HCT116 (cell line): ENCODE results near the gene CHCHD5. TPM values are rescaled to one million over a fixed set of nuclear protein-coding genes. Genes with fewer than 3 reads are reported as not detected.

Source experiments
- ATAC-seq: fragments of 200-7000 bp; cut with Tn5 transposase; 2 replicates; pipeline ENCODE4 v1.9.1; 2020; ENCODE audit warnings: mild to moderate bottlenecking, moderate library complexity
- BruUV-seq: library from RNA; stranded (reverse); fragments of 400-500 nt; replicated peaks from 2 replicates; lab custom pipeline; 2021; lab: Mats Ljungman, UMichigan
- CTCF ChIA-PET: fragments of 300-600 bp; sonication (Branson Sonifier 250); formaldehyde crosslinking; loops from one replicate; lab custom pipeline; 2021; ENCODE audit warnings: antibody characterized with exemption; lab: Charles Lee
- POLR2A ChIA-PET: fragments of 300-600, 350-600 bp; sonication (Branson Sonifier 250); formaldehyde crosslinking; loops from one replicate; lab custom pipeline; 2021; ENCODE audit warnings: antibody characterized with exemption; lab: Charles Lee
- RAD21 ChIA-PET, 2 experiments: fragments of 300-600 bp; sonication (Branson Sonifier 250); formaldehyde crosslinking; loops; one replicate each; lab custom pipeline; 2023; ENCODE audit warnings: low total read pairs in 2 of 2; ENCODE audit not compliant: uncharacterized antibody in 2 of 2, unreplicated experiment in 2 of 2, low non-redundant PET in 1 of 2; lab: Charles Lee
- DNase-seq: peaks from one replicate; pipeline ENCODE4 v3.0.0-alpha.2; 2010; ENCODE audit warnings: low read depth, low spot score
- H2AFZ ChIP-seq: fragments of 200-600 bp; shearing (Covaris generic), sonication (generic); 2 replicates; pipeline ENCODE4 v1.6.1; 2017; ENCODE audit warnings: low read depth, mixed run types, mixed read lengths, antibody characterized with exemption, low read length; ENCODE audit not compliant: poor library complexity, severe bottlenecking
- H3K27ac ChIP-seq: 2 replicates; pipeline ENCODE4 v1.5.1; 2012; ENCODE audit warnings: low read depth, low read length
- H3K27me3 ChIP-seq: fragments of 200-600 bp; sonication (generic); 2 replicates; pipeline ENCODE4 v1.6.1; 2016; ENCODE audit warnings: mixed run types, low read length, mixed read lengths; ENCODE audit not compliant: insufficient read depth
- H3K36me3 ChIP-seq, 2 experiments: fragments of 200-500 bp in 1 of 2; fragments of 200-600 bp in 1 of 2; sonication (Bioruptor generic) in 1 of 2; sonication (generic) in 1 of 2; 2 replicates each; pipeline versions ENCODE4 v1.5.1 to v1.6.1; 2014 to 2016; ENCODE audit warnings: low read length in 2 of 2, inconsistent platforms in 1 of 2, mixed read lengths in 1 of 2, mixed run types in 1 of 2; ENCODE audit not compliant: insufficient read depth in 2 of 2, control insufficient read depth in 1 of 2
- H3K4me1 ChIP-seq, 2 experiments: fragments of 200-600 bp in 1 of 2; sonication (generic) in 1 of 2; 2 replicates each; pipeline versions ENCODE4 v1.5.1 to v1.6.1; 2012 to 2017; ENCODE audit warnings: low read length in 2 of 2, inconsistent platforms in 1 of 2, mild to moderate bottlenecking in 1 of 2, mixed read lengths in 1 of 2, mixed run types in 1 of 2, moderate library complexity in 1 of 2; ENCODE audit not compliant: insufficient read depth in 2 of 2, control insufficient read depth in 1 of 2
- H3K4me2 ChIP-seq: fragments of 200-600 bp; sonication (generic); 2 replicates; pipeline ENCODE4 v1.6.1; 2017; ENCODE audit warnings: mixed run types, low read length, mixed read lengths
- H3K4me3 ChIP-seq, 2 experiments: fragments of 200-600 bp in 1 of 2; sonication (generic) in 1 of 2; replicated peaks in 1 of 2; 2 replicates each; pipeline ENCODE4 v1.5.1; 2011 to 2016; ENCODE audit warnings: low read length in 2 of 2, control low read depth in 1 of 2, low read depth in 1 of 2, mild to moderate bottlenecking in 1 of 2, mixed read lengths in 1 of 2, mixed run types in 1 of 2
- H3K79me2 ChIP-seq: fragments of 200-600 bp; sonication (generic); 2 replicates; pipeline ENCODE4 v1.6.1; 2017; ENCODE audit warnings: mild to moderate bottlenecking, mixed run types, low read length, moderate library complexity, mixed read lengths; ENCODE audit not compliant: insufficient read depth
- H3K9ac ChIP-seq: fragments of 200-600 bp; sonication (generic); 2 replicates; pipeline ENCODE4 v1.6.1; 2016; ENCODE audit warnings: low read length, mixed read lengths
- H3K9me2 ChIP-seq: fragments of 200-600 bp; sonication (generic), shearing (Covaris generic); 2 replicates; pipeline ENCODE4 v1.6.1; 2017; ENCODE audit warnings: mixed run types, mild to moderate bottlenecking, moderate library complexity; ENCODE audit not compliant: insufficient read depth
- H3K9me3 ChIP-seq, 2 experiments: fragments of 200-500 bp in 1 of 2; fragments of 200-600 bp in 1 of 2; sonication (Bioruptor generic) in 1 of 2; sonication (generic) in 1 of 2; 2 replicates each; pipeline ENCODE4 v1.6.1; 2014 to 2017; ENCODE audit warnings: low read length in 2 of 2, mixed read lengths in 2 of 2, inconsistent platforms in 1 of 2, low read depth in 1 of 2, mild to moderate bottlenecking in 1 of 2, mixed run types in 1 of 2, moderate library complexity in 1 of 2; ENCODE audit not compliant: control insufficient read depth in 1 of 2, insufficient read depth in 1 of 2
- H4K20me1 ChIP-seq: fragments of 200-600 bp; sonication (generic), shearing (Covaris generic); 2 replicates; pipeline ENCODE4 v1.6.1; 2017; ENCODE audit warnings: mixed run types, mild to moderate bottlenecking, moderate library complexity; ENCODE audit not compliant: insufficient read depth
- CEBPB ChIP-seq: IDR thresholded peaks from 2 replicates; pipeline ENCODE4 v1.6.1; 2012; ENCODE audit warnings: low read depth
- CTCF ChIP-seq, 3 experiments: fragments of 200-600 bp in 1 of 3; sonication (generic) in 1 of 3; IDR thresholded peaks in 2 of 3; conservative IDR thresholded peaks in 1 of 3; 2 replicates each; pipeline ENCODE4 v1.5.1; 2012 to 2017; ENCODE audit warnings: low read depth in 2 of 3, low read length in 2 of 3, antibody characterized with exemption in 1 of 3, borderline replicate concordance in 1 of 3, control low read depth in 1 of 3, mild to moderate bottlenecking in 1 of 3, mixed read lengths in 1 of 3, mixed run types in 1 of 3, moderate library complexity in 1 of 3; ENCODE audit not compliant: insufficient read depth in 1 of 3
- EGR1 ChIP-seq: IDR thresholded peaks from 2 replicates; pipeline ENCODE4 v1.6.1; 2012; ENCODE audit warnings: low read depth
- ELF1 ChIP-seq: IDR thresholded peaks from 2 replicates; pipeline ENCODE4 v1.6.1; 2012; ENCODE audit warnings: low read depth, borderline replicate concordance
- EZH2 ChIP-seq: fragments of 200-600 bp; sonication (generic); IDR thresholded peaks from 2 replicates; pipeline ENCODE4 v1.6.1; 2017; ENCODE audit warnings: antibody characterized with exemption, mixed run types
- EZH2phosphoT487 ChIP-seq: fragments of 200-600 bp; IDR thresholded peaks from 2 replicates; pipeline ENCODE4 v1.6.1; 2018; ENCODE audit warnings: antibody characterized with exemption, borderline replicate concordance
- FOSL1 ChIP-seq: IDR thresholded peaks from 2 replicates; pipeline ENCODE4 v1.6.1; 2012; ENCODE audit warnings: low read depth
- MAX ChIP-seq: IDR thresholded peaks from 2 replicates; pipeline ENCODE4 v1.6.1; 2012
- POLR2A ChIP-seq: IDR thresholded peaks from 2 replicates; pipeline ENCODE4 v1.7.0; 2011; ENCODE audit warnings: borderline replicate concordance; ENCODE audit not compliant: insufficient read depth, insufficient read length; ENCODE audit errors: extremely low read depth
- POLR2AphosphoS5 ChIP-seq: IDR thresholded peaks from 2 replicates; pipeline ENCODE4 v1.6.1; 2011; ENCODE audit warnings: mild to moderate bottlenecking, low read depth, low read length, moderate library complexity
- RAD21 ChIP-seq: IDR thresholded peaks from 2 replicates; pipeline ENCODE4 v1.6.1; 2012; ENCODE audit warnings: low read depth, mild to moderate bottlenecking
- REST ChIP-seq: IDR thresholded peaks from 2 replicates; pipeline ENCODE4 v1.6.1; 2012; ENCODE audit warnings: low read depth
- SIN3A ChIP-seq: IDR thresholded peaks from 2 replicates; pipeline ENCODE4 v1.6.1; 2012; ENCODE audit warnings: low read depth
- SP1 ChIP-seq: IDR thresholded peaks from 2 replicates; pipeline ENCODE4 v1.6.1; 2012; ENCODE audit warnings: low read depth
- TCF7L2 ChIP-seq: IDR thresholded peaks from 2 replicates; pipeline ENCODE4 v1.7.0; 2011; ENCODE audit warnings: borderline replicate concordance, inconsistent platforms; ENCODE audit not compliant: insufficient read depth, insufficient read length; ENCODE audit errors: extremely low read depth
- YY1 ChIP-seq: IDR thresholded peaks from 2 replicates; pipeline ENCODE4 v1.6.1; 2011; ENCODE audit warnings: low read length, low read depth, moderate library complexity, mild to moderate bottlenecking; ENCODE audit not compliant: insufficient replicate concordance; ENCODE audit errors: extremely low read depth
- ZBTB33 ChIP-seq: IDR thresholded peaks from 2 replicates; pipeline ENCODE4 v1.6.1; 2011; ENCODE audit warnings: mild to moderate bottlenecking, low read length, moderate library complexity; ENCODE audit not compliant: insufficient replicate concordance; ENCODE audit errors: extremely low read depth
- ZFX ChIP-seq: fragments of 450-650 bp; IDR thresholded peaks from 2 replicates; pipeline ENCODE4 v1.6.1; 2017
- ZNF274 ChIP-seq: fragments of 200-500 bp; sonication (Bioruptor generic); IDR thresholded peaks from 2 replicates; pipeline ENCODE4 v1.6.1; 2014; ENCODE audit warnings: mild to moderate bottlenecking, low read depth, low read length, inconsistent platforms
- intact Hi-C: fragments of 100-400 bp; cut with micrococcal nuclease; formaldehyde crosslinking; loops from 2 replicates; pipeline ENCODE4 v1.10.0; 2022
- total RNA-seq: library from RNA; stranded (reverse); gene quantifications from one replicate; pipeline ENCODE4 v1.2.1, GENCODE V29; 2021; ENCODE audit not compliant: unreplicated experiment

CHCHD5 gene
- total RNA-seq, 1 experiment from 2014 or later: 49.8 TPM

- BruUV-seq: no TSS peak
- no peaks in the 10 kb centered on the region for H3K36me3 ChIP-seq
- RAD21 ChIA-PET: no interaction called here
- H3K9me3 ChIP-seq: no peaks in the 10 kb centered on the region
- H3K27me3 ChIP-seq: no peaks in the 10 kb centered on the region
- TF ChIP-seq MAX (no peak), ZBTB33 (no peak), ELF1 (no peak), ZNF274 (no peak), TCF7L2 (no peak), RAD21 (no peak), REST (no peak), FOSL1 (no peak), SP1 (no peak), EZH2phosphoT487 (no peak), CEBPB (no peak), EGR1 (no peak), EZH2 (no peak), CTCF (IDR thresholded peaks at IDR 0.05 in 2 of 3, conservative IDR thresholded peaks at IDR 0.05 in 1 of 3; ENCODE audit: borderline replicate concordance in 1 of 3, insufficient read depth in 1 of 3, low read depth in 2 of 3, low read length in 2 of 3) (no peak), POLR2A (no peak), SIN3A (no peak), YY1 (no peak), ZFX (no peak), POLR2AphosphoS5 (no peak)
- H2AFZ ChIP-seq: no peak overlapping the region
- no peaks in the 10 kb centered on the region for H4K20me1 ChIP-seq
- ATAC-seq: no peak
- CTCF ChIA-PET: interaction anchor here (1.3 kb wide), 1 partner anchor 11 kb away, joined by 3 read pairs; the partner anchor contains the start of gene SLC20A1
- DNase-seq: no peak
- H3K9me2 ChIP-seq: no peaks in the 10 kb centered on the region
- H3K79me2 ChIP-seq: no peaks in the 10 kb centered on the region
- no peak overlapping the region for H3K4me2 ChIP-seq
- intact Hi-C loops: no loop called here
- POLR2A ChIA-PET: interaction anchor here (1.1 to 11.6 kb wide), 2 partner anchors 10 to 12 kb away, joined by 3 to 86 read pairs; partner anchors contain the start of gene SLC20A1
- H3K4me1 ChIP-seq: peaks cover 21 to 28% of the 10 kb centered on the region in 2 experiments
- no peak overlapping the region for H3K27ac ChIP-seq
- H3K9ac ChIP-seq: no peak overlapping the region
- H3K4me3 ChIP-seq: no peak overlapping the region
Observed at GRCh38 chr2:112634153-112634873, 49.9 kb downstream of the CHCHD5 start.
